HG02763 (cell line): Measurements from ENCODE around the gene SAA2.

Experiments
- ATAC-seq: cut with Tn5 transposase; IDR thresholded peaks from one replicate; pipeline ENCODE4 v1.9.1; 2021; ENCODE audit warnings: mild to moderate bottlenecking, moderate library complexity; ENCODE audit not compliant: unreplicated experiment

SAA2 gene

GRCh38 chr11:18253233-18253632, 4.8 kb upstream of the SAA2 start:
- no peak for ATAC-seq

GRCh38 chr11:18247191-18247581, 1.3 kb downstream of the SAA2 start:
- peak; percentile 2 for ATAC-seq

- peak; percentile 83 for ATAC-seq
Observed at GRCh38 chr11:18246379-18247190, 1.9 kb downstream of the SAA2 start.

- ATAC-seq, result no peak
Observed at GRCh38 chr11:18245396-18245795, 3.1 kb downstream of the SAA2 start.

- no peak for ATAC-seq
Observed at GRCh38 chr11:18243783-18244362, 4.6 kb downstream of the SAA2 start.

GRCh38 chr11:18239655-18240054, 8.8 kb downstream of the SAA2 start:
- no peak for ATAC-seq

- ATAC-seq, result no peak
Observed at GRCh38 chr11:18236664-18237356, 11.7 kb downstream of the SAA2 start, which contains the start of gene SAA4. TSS of gene SAA4 (minus strand) at chr11:18236802. CDS start at chr11:18235926, 876 bp downstream.

GRCh38 chr11:18235394-18236334, 12.8 kb downstream of the SAA2 start:
- ATAC-seq, result no peak

GRCh38 chr11:18233912-18234311, 14.6 kb downstream of the SAA2 start:
- ATAC-seq, result no peak

- ATAC-seq, result no peak
Observed at GRCh38 chr11:18230859-18231258, 17.6 kb downstream of the SAA2 start.

GRCh38 chr11:18229501-18229900, 19.0 kb downstream of the SAA2 start:
- ATAC-seq, result peak; percentile 89

GRCh38 chr11:18225913-18226312, 22.6 kb downstream of the SAA2 start:
- no peak for ATAC-seq

GRCh38 chr11:18223591-18224387, 24.7 kb downstream of the SAA2 start:
- ATAC-seq, result no peak

- no peak for ATAC-seq
Observed at GRCh38 chr11:18222814-18223421, 25.6 kb downstream of the SAA2 start.

- no peak for ATAC-seq
Observed at GRCh38 chr11:18221274-18221876, 27.1 kb downstream of the SAA2 start.

- ATAC-seq, result no peak
Observed at GRCh38 chr11:18209058-18209457, 39.4 kb downstream of the SAA2 start.

- ATAC-seq, result no peak
Observed at GRCh38 chr11:18204771-18205170, 43.7 kb downstream of the SAA2 start.

GRCh38 chr11:18204220-18204619, 44.2 kb downstream of the SAA2 start:
- ATAC-seq, result no peak

- ATAC-seq, result no peak
Observed at GRCh38 chr11:18203723-18204122, 44.7 kb downstream of the SAA2 start.
